HG03025 (cell line): ENCODE data around the gene LRRC41.
A peak's percentile ranks its signal among the peaks of the same experiment; 100 is the strongest.

Source experiments
- ATAC-seq: cut with Tn5 transposase; IDR thresholded peaks from one replicate; pipeline ENCODE4 v1.9.1; 2021; ENCODE audit warnings: mild to moderate bottlenecking, moderate library complexity; ENCODE audit not compliant: unreplicated experiment, low FRiP score

The LRRC41 gene

GRCh38 chr1:46288485-46289133, 14.8 kb downstream of the LRRC41 start:
- no peak for ATAC-seq

DNA sequence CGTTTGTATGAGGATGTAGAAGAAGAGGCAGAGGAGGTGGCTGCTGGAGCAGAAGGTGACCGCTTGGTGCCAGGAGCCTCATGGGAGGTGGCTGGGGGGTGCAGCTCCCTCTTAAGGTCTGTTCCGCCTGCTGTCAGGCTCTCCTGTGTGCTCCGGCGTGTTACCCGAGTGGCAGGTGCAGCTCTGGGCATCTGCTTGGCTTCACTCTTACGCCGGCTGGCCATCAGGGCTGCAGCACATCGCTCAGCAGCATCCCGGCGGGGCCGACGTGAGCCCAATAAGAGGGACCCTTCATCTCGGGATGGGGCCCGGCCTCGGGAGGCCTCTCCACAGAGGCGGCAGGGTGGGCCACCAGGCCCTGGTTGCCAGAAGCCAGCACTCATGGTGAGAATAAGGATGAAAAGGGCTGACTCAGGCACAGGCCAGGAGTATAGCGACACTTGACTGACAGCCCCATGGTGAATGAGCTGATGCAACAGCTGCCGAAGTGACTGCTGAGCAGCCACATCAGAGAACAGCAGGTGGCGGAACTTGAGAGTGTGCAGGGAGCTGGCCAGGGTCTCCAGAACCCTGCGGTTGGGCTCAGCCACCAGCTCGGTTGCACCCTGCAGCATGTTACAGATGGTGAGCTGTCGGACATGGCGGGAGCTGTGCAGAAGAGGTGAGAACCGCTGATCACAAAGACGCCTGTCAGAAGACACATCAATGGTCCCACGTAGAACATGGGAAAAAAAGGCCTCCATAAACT, 17.5 kb downstream of the LRRC41 start:
- ATAC-seq: no peak

DNA sequence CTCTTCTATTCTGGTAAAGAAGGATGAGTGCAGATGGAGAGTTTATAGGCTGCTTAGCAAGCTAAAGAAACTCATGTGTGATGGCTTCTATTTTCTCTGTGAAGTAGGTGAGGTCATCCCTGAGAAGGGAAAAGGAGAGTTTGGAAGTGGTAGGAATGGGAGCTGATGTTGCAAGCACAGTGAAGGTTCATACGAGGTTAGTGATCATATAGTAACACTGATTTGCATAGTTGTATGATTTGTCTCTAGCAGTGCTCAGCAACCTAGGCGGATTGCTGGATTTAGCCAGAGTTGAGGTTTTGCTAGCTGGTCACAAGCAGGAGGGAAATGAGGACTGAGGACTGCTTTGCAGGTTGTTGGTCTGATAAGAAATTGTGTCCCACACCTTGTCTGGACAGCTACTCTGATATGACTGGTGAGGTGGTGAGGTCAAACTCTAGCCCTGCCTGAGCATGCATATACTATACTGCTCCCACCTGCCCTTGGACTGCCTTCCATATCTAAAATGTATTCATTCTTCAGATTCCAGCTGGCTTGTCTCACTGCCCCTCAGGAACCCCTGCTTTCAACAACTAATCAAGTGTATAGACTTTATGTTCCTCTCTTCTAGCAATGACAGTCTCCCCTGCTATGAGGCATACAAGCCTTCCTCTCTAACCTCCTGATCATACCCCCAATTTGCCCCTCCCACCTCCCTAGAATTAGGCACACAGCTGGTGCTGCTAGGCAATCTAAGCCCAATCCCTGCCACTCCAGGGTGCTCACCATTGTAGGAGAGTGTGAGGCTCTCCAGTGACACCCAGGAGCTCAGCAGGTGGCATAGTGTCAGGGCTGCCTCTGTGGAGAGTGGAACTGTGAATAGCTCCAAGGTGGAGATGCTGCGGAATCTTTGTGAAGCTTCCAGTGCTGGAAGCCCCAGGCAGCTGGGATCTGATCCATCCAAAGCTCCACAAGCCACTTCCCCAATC, 18.5 kb downstream of the LRRC41 start:
- ATAC-seq: no peak

DNA sequence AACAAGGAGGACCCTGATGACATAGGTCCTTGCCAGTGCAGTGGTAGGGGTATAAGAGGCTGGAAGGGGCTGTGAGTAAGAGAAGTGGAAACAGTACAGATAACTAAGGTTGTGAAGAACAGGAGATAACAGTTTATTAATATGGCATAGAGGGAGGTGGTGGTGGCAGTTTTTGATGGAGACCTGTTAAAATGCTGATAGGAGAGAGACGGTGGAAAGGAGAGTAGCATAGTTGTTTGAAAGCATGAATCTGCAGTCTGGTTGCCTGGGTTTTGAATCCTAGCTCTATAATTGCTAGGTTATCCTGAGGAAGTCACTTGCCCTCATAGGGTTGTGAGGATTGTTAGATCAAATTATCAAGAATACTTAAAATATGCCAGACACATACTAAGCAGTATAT, 19.4 kb downstream of the LRRC41 start:
- no peak for ATAC-seq

- ATAC-seq: no peak
Measured at GRCh38 chr1:46281021-46281420, 22.4 kb downstream of the LRRC41 start.

- ATAC-seq: no peak
Measured at GRCh38 chr1:46280092-46280491, 23.3 kb downstream of the LRRC41 start.

GRCh38 chr1:46278807-46279206, 24.6 kb downstream of the LRRC41 start:
- no peak for ATAC-seq

DNA sequence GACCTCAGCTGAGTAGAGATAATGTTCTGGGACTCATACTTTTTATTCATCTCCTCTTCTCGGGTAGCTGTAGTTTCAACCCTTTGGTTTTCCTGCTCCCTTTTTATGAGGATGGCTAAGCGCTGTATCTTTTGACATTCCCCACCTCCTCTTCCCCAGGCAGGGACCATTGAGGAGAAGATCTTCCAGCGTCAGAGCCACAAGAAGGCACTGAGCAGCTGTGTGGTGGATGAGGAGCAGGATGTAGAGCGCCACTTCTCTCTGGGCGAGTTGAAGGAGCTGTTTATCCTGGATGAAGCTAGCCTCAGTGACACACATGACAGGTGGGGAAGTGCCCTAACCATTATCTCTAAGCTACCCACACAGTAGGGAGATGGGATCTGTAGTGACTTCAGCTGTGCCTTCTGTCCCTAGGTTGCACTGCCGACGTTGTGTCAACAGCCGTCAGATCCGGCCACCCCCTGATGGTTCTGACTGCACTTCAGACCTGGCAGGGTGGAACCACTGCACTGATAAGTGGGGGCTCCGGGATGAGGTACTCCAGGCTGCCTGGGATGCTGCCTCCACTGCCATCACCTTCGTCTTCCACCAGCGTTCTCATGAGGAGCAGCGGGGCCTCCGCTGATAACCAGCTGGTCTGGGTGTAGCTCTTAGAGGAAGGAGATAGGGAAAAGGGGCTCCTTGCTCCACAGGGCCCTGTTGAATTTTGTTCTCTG, 25.6 kb downstream of the LRRC41 start:
- ATAC-seq: no peak

DNA sequence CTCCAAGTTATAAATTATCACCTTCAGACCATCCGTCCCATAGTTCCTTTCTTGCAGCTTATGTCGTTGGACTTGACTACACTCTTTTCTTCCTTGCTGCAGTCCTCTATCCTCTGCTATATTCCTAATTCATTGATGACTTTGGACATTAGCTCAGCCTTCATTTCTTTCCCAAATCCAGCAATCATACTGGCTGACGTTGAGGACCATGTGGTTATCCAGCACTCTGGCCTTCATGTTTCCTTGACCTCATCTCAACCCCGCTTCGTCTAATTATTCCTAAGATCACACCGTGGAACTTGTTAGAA, 28.4 kb downstream of the LRRC41 start:
- ATAC-seq: no peak

- no peak for ATAC-seq
Measured at GRCh38 chr1:46274225-46275029, 29.0 kb downstream of the LRRC41 start.

GRCh38 chr1:46268578-46268977, 34.8 kb downstream of the LRRC41 start:
- ATAC-seq: no peak

DNA sequence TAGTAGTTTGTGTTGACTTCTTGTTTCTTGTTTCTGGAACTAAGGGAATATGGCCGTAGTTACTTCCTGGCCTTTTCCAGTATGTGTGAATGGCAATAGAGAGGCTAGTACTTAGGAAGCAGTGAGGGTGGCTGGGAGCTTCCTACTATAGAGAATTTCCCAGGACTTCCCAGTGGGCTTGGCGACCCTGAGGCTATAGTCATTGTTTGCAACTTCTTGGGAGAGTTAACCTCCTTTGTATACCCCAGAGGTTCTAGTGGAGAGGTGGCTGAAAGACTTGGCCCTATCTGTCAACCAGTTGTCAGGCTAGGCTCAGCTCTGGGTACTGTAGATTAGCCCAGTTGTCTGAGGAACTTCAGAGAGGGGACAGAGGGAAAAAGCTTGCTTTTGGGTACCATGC, 40.3 kb downstream of the LRRC41 start:
- ATAC-seq: no peak

- no peak for ATAC-seq
Measured at GRCh38 chr1:46262508-46262907, 40.9 kb downstream of the LRRC41 start.

DNA sequence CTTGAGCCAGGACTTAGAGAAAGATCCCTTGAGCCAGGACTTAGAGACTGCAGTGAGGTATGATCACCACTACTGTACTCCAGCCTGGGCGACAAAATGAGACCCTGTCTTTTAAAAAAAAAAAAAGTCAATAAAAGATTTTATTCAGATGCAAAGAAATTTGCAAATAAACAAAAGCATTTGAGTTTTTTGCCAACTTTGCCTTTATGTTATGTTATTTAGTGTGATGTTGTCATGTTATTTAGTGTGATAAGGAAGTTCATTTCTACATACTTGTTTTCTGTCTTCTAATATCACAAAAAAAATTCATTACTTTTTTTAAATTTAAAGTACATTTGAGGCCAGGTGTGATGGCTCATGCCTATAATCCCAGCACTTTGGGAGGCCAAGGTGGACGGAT, 46.9 kb downstream of the LRRC41 start:
- ATAC-seq: no peak

- ATAC-seq: no peak
Measured at GRCh38 chr1:46254668-46255067, 48.7 kb downstream of the LRRC41 start.

DNA sequence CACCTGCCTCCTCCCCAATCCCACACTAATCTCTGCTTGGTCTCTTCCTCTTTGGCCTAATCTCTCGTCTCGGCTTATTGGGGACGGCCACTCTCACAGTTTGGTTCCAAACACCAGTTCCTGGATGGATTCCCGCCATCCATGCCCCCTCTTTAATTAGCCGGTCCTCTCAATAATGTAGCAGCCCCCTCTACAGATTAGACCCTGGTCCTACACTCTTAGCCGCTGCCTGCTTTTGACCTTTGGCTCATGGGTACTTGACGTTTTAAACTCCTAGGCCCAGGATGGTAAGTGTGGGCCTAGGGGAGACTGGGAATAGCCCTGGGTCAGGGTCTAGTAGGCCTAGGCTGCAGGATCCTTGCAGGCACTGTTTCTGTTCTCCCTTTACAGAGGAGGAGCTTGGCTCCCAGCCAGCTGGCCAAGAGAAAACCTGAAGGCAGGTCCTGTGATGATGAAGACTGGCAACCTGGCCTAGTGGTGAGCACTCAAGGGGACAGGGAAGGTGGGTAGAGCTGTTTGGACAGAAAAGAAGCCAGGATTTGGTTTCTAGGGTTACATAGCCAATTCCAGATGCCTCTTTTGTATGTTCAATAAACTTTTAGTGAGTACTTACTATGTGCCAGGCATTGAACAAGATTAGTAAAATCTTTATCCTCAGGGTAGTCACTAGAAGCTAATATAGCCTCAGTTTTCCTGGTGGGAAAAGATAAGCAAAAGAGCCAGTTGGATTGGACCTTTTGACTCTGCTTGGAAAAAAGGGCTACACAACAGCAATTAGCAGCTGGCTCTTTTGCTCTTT, 55.1 kb downstream of the LRRC41 start:
- ATAC-seq: no peak

GRCh38 chr1:46247436-46248121, 55.8 kb downstream of the LRRC41 start, which contains the start of gene RAD54L:
RAD54L (plus strand) TSS chr1:46247763; CDS start chr1:46248406, 643 bp downstream.
- ATAC-seq: peak; percentile 82
